ENCODE measurements around the gene CHTF18.
"Not testable (repeated sequence)": the region's sequence is repeated elsewhere in the genome, so short reads cannot be mapped to it uniquely, and the experiment has no call there.

CHTF18 gene

GRCh38 chr16:760545-761343 is 27.7 kb upstream of the CHTF18 start, which contains the start of gene MSLN:
Gene MSLN, plus strand, starts transcription at chr16:760734. Its CDS starts 1,947 bp downstream, at chr16:762681.
- no peak for DNase-seq

- DNase-seq = no peak
Measured at GRCh38 chr16:761625-762513, 26.6 kb upstream of the CHTF18 start.

GRCh38 chr16:762595-763268 is 25.7 kb upstream of the CHTF18 start:
- DNase-seq = no peak

- DNase-seq = no peak
Measured at GRCh38 chr16:763369-764183, 24.8 kb upstream of the CHTF18 start.

- DNase-seq = no peak
Measured at GRCh38 chr16:764184-764750, 24.2 kb upstream of the CHTF18 start.

GRCh38 chr16:764848-765487 is 23.5 kb upstream of the CHTF18 start:
- DNase-seq = no peak

- DNase-seq = no peak
Measured at GRCh38 chr16:765488-765865, 22.9 kb upstream of the CHTF18 start.

GRCh38 chr16:766008-766819 is 22.2 kb upstream of the CHTF18 start:
- no peak for DNase-seq

- DNase-seq = no peak
Measured at GRCh38 chr16:766820-767640, 21.4 kb upstream of the CHTF18 start.

GRCh38 chr16:767743-768235 is 20.6 kb upstream of the CHTF18 start:
- DNase-seq = no peak

- no peak for DNase-seq
Measured at GRCh38 chr16:768428-768827, 20.0 kb upstream of the CHTF18 start.

GRCh38 chr16:769184-769784 is 19.1 kb upstream of the CHTF18 start:
- DNase-seq = no peak

- DNase-seq = no peak
Measured at GRCh38 chr16:769934-770333, 18.5 kb upstream of the CHTF18 start.

- DNase-seq = no peak
Measured at GRCh38 chr16:770411-770810, 18.0 kb upstream of the CHTF18 start.

GRCh38 chr16:772959-773358 is 15.5 kb upstream of the CHTF18 start:
- no peak for DNase-seq

- no peak for DNase-seq
Measured at GRCh38 chr16:774086-775001, 14.1 kb upstream of the CHTF18 start.

GRCh38 chr16:775236-775796 is 13.1 kb upstream of the CHTF18 start:
- no peak for DNase-seq

GRCh38 chr16:776298-776697 is 12.1 kb upstream of the CHTF18 start:
- DNase-seq = not testable (repeated sequence)
